ENCODE measurements around the gene EPHB2.
"Not testable (repeated sequence)": the region's sequence is repeated elsewhere in the genome, so short reads cannot be mapped to it uniquely, and the experiment has no call there.

EPHB2 gene

DNA sequence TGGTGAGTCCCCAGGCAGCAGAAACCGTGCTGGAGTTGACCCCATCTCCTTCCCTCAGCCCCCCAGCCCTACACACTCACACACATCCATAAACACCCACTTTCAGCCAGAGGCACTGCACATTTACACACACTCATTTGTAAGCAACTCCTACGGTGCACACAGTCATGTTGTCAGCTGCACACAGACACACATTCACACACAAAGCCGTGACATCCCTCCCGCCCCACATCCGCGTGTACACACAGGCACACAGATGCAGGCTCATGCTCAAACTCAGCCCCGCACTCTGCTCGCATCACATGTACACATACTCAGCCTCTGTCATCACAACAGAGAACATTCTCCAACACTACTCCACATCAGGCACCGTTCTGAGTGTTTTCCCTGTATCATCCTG lies 214.5 kb downstream of the EPHB2 start:
- H3K4me1 Mint-ChIP-seq (ENCODE audit: low read depth) = no peaks in the 10 kb centered on the region
- no peak for DNase-seq (ENCODE audit: low spot score)
- H3K9me3 Mint-ChIP-seq = no peaks in the 10 kb centered on the region
- H3K27me3 Mint-ChIP-seq (ENCODE audit: low read depth) = peaks cover 2% of the 10 kb centered on the region
- H3K27ac Mint-ChIP-seq = no peak overlapping the region
- H3K36me3 Mint-ChIP-seq (ENCODE audit: low read depth) = no peaks in the 10 kb centered on the region
- H3K4me3 Mint-ChIP-seq = no peak overlapping the region

- DNase-seq (ENCODE audit: low spot score) = no peak
- Mint-ChIP-seq H3K36me3 (ENCODE audit: low read depth) (no peaks in the 10 kb centered on the region), H3K27ac (no peak overlapping the region), H3K4me1 (ENCODE audit: low read depth) (no peaks in the 10 kb centered on the region), H3K4me3 (no peak overlapping the region), H3K27me3 (ENCODE audit: low read depth) (peaks cover 8% of the 10 kb centered on the region), H3K9me3 (no peaks in the 10 kb centered on the region)
Measured at GRCh38 chr1:22930240-22930912, 219.7 kb downstream of the EPHB2 start.

- no peaks in the 10 kb centered on the region for H3K4me1 Mint-ChIP-seq (ENCODE audit: low read depth)
Measured at GRCh38 chr1:22932803-22933470, 222.3 kb downstream of the EPHB2 start.

DNA sequence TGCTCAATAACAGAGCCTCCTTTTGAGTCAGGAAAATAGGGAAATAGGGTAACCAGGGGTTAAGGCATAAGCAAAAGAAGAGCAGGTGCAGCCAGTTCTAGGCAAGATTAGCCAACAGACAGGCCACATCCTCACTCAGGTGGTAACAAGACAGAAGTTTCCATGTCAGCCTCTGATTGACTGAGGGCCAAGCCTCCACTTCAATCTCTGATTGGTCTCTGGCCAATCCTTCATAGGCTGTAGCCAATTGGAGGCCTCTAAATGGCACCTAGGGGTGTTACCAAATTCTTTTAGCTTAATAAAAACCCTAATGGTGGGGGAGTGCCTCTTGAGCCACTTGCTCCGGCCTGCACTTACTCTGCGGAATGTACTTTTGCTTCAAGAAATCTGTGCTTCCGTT lies 224.8 kb downstream of the EPHB2 start:
- Mint-ChIP-seq H3K36me3 (ENCODE audit: low read depth) (no peaks in the 10 kb centered on the region), H3K4me1 (ENCODE audit: low read depth) (no peaks in the 10 kb centered on the region), H3K27ac (no peak overlapping the region), H3K4me3 (no peak overlapping the region), H3K9me3 (peaks cover 7% of the 10 kb centered on the region), H3K27me3 (ENCODE audit: low read depth) (peaks cover 7% of the 10 kb centered on the region)
- DNase-seq (ENCODE audit: low spot score) = no peak

More at GRCh38 chr1:22932803-22933470, 222.3 kb downstream of the EPHB2 start:
- Mint-ChIP-seq H3K4me3 (no peak overlapping the region), H3K9me3 (no peaks in the 10 kb centered on the region), H3K27me3 (ENCODE audit: low read depth) (peaks cover 7% of the 10 kb centered on the region), H3K36me3 (ENCODE audit: low read depth) (no peaks in the 10 kb centered on the region), H3K27ac (no peak overlapping the region)
- DNase-seq (ENCODE audit: low spot score) = no peak

DNA sequence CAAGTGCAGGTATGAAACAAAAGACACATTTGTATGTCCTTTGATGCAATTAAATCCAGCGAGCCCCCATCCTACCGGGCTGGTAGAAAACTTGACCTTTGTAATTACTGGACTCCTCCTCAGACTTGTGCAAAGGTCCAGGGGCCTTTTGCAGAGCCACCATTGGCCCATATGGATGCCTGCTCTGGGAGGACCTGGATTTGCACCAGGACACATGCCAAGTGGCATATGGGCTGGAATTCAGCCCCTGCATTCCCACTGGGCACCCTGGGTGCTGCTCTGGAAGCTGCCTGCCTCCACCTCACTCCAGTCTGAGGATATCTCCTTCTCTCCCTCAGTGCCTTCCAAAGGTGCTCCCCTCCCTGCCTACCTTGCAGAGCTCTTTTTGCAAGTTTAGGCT lies 226.0 kb downstream of the EPHB2 start:
- H3K4me1 Mint-ChIP-seq (ENCODE audit: low read depth) = no peaks in the 10 kb centered on the region
- H3K27me3 Mint-ChIP-seq (ENCODE audit: low read depth) = peaks cover 7% of the 10 kb centered on the region
- no peak for DNase-seq (ENCODE audit: low spot score)
- no peak overlapping the region for H3K4me3 Mint-ChIP-seq
- no peak overlapping the region for H3K27ac Mint-ChIP-seq
- H3K36me3 Mint-ChIP-seq (ENCODE audit: low read depth) = no peaks in the 10 kb centered on the region
- H3K9me3 Mint-ChIP-seq = peaks cover 17% of the 10 kb centered on the region

DNA sequence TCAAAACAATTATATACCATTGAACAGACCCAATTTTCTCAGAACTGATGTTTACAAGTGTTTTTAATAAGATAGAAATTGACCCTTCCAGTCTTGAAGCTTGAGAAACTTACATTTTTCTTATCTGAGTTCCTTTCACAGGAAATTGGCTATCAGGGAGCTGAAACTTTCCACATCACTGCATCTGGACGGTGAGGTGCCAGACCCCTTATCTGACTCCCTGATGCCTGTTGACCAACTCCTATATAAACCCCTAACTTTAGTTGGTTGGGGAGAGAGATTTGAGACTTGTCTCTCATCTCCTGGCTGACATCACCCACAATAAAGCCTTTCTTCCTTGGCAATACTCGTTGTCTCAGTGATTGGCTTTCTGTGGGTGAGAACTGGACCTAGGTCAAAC lies 230.6 kb downstream of the EPHB2 start:
- H3K9me3 Mint-ChIP-seq = peaks cover 17% of the 10 kb centered on the region
- H3K27ac Mint-ChIP-seq = no peak overlapping the region
- no peaks in the 10 kb centered on the region for H3K36me3 Mint-ChIP-seq (ENCODE audit: low read depth)
- no peaks in the 10 kb centered on the region for H3K27me3 Mint-ChIP-seq (ENCODE audit: low read depth)
- no peak overlapping the region for H3K4me3 Mint-ChIP-seq
- H3K4me1 Mint-ChIP-seq (ENCODE audit: low read depth) = no peaks in the 10 kb centered on the region
- no peak for DNase-seq (ENCODE audit: low spot score)

- Mint-ChIP-seq H3K36me3 (ENCODE audit: low read depth) (no peaks in the 10 kb centered on the region), H3K9me3 (peaks cover 16% of the 10 kb centered on the region), H3K4me3 (no peak overlapping the region), H3K4me1 (ENCODE audit: low read depth) (no peaks in the 10 kb centered on the region), H3K27ac (no peak overlapping the region), H3K27me3 (ENCODE audit: low read depth) (peaks cover 3% of the 10 kb centered on the region)
- DNase-seq (ENCODE audit: low spot score) = no peak
Measured at GRCh38 chr1:22944346-22945055, 233.9 kb downstream of the EPHB2 start.

GRCh38 chr1:22945171-22945570 lies 234.5 kb downstream of the EPHB2 start:
- not testable (repeated sequence) for H3K27me3 Mint-ChIP-seq (ENCODE audit: low read depth)

DNA sequence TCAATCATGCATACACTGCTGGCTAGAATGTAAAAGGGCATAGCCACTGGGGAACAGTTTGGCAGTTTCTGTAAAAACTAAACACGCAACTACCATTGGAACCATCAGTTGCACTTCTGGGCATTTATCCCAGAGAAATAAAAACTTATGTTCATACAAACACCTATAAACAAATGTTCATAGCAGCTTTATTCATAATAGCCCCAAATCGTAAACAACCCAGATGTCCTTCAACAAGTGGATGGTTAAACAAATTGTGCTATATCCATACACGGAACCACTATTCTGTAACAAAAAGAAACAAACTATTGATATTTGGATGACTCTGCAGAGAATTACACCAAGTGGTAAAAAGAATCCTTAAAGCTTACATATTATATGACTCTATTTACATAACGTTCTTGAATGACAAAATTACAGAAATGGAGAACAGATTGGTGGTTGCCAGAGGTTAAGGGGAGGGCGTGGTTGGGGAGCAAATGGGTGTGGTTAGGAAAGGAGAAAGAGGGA lies 239.2 kb downstream of the EPHB2 start:
- Mint-ChIP-seq H3K27me3 (ENCODE audit: low read depth) (peaks cover 22% of the 10 kb centered on the region), H3K4me1 (ENCODE audit: low read depth) (no peaks in the 10 kb centered on the region), H3K4me3 (no peak overlapping the region), H3K36me3 (ENCODE audit: low read depth) (no peaks in the 10 kb centered on the region), H3K9me3 (no peaks in the 10 kb centered on the region), H3K27ac (no peak overlapping the region)
- DNase-seq (ENCODE audit: low spot score) = no peak

More at GRCh38 chr1:22945171-22945570, 234.5 kb downstream of the EPHB2 start:
- H3K36me3 Mint-ChIP-seq (ENCODE audit: low read depth); H3K4me1 Mint-ChIP-seq (ENCODE audit: low read depth); H3K4me3 Mint-ChIP-seq; H3K27ac Mint-ChIP-seq; DNase-seq (ENCODE audit: low spot score): not testable (repeated sequence)
- peaks cover 12% of the 10 kb centered on the region for H3K9me3 Mint-ChIP-seq

DNA sequence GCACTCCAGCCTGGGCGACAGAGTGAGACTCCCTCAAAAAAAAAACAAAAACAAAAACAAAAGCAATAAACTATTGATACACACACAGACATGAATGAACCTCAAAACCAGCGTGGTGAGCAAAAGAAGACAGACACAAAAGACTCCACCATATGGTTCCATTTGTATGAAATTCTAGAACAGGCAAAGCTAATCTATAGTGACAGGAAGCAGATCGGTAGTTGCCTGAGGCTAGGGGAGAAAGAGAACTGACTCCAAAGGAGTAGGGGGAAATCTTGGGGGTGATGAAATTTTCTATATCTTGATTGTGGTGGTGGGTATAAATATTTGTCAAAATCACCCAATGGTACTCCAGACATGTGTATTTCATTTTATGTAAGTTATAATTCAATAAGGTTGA lies 241.2 kb downstream of the EPHB2 start:
- Mint-ChIP-seq H3K27me3 (ENCODE audit: low read depth) (peaks cover 31% of the 10 kb centered on the region), H3K9me3 (no peaks in the 10 kb centered on the region), H3K36me3 (ENCODE audit: low read depth) (no peaks in the 10 kb centered on the region), H3K4me1 (ENCODE audit: low read depth) (no peaks in the 10 kb centered on the region), H3K27ac (no peak overlapping the region), H3K4me3 (no peak overlapping the region)
- DNase-seq (ENCODE audit: low spot score) = no peak

DNA sequence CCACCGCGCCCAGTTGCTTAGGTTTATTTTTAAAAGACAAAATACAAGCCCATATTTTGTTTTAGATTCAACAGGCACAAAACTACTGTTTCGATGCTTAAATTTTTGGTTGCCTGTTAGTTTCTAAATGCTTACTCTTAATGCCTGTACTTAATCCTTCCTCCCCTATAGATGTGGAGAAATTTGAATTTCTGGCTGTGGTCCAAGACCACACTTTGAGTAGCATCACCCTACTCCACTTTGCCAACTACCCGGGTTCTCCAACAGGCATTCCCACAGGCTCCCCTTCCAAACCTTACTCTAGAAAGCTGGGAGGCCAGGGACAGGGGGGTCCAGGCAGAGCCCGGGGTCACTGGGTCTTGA lies 242.0 kb downstream of the EPHB2 start:
- no peak overlapping the region for H3K27ac Mint-ChIP-seq
- H3K36me3 Mint-ChIP-seq (ENCODE audit: low read depth) = no peaks in the 10 kb centered on the region
- peaks cover 35% of the 10 kb centered on the region for H3K27me3 Mint-ChIP-seq (ENCODE audit: low read depth)
- no peak overlapping the region for H3K4me3 Mint-ChIP-seq
- no peaks in the 10 kb centered on the region for H3K4me1 Mint-ChIP-seq (ENCODE audit: low read depth)
- no peaks in the 10 kb centered on the region for H3K9me3 Mint-ChIP-seq
- no peak for DNase-seq (ENCODE audit: low spot score)

DNA sequence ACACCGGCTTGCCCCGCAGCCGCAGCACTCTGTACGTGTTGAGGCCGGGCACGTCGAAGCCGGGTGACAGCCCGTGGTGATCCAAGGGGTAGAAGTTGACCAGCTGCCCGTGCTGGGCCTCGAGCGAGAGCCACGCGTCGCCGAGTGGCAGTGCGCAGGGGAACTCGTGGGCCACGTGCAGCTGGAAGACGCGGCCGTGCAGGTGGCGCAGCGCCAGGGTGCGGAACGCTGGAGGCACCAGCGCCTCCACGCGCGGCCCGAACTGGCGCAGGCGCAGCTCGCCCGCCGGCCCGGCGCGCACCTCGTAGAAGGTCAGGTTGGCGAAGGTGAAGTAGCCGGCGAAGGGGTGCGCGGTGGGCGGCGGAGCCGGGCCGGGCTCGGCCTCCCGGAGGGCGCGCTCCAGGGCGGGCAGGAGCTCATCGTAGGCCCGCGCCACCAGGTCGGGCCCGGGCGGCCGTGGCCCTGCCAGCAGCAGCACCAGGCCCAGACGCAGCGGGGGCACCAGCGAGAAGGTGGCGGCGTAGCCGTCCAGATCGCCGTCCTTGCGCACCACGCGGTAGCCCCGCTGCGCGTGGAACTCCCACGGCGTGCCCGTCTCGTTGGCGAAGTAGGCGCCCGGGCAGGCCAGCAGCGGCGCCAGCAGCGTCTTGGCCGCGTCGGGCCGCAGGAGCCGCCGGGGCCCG lies 242.6 kb downstream of the EPHB2 start:
- no peak overlapping the region for H3K27ac Mint-ChIP-seq
- H3K4me1 Mint-ChIP-seq (ENCODE audit: low read depth) = no peaks in the 10 kb centered on the region
- no peak for DNase-seq (ENCODE audit: low spot score)
- H3K4me3 Mint-ChIP-seq = no peak overlapping the region
- H3K9me3 Mint-ChIP-seq = no peaks in the 10 kb centered on the region
- H3K27me3 Mint-ChIP-seq (ENCODE audit: low read depth) = peaks cover 35% of the 10 kb centered on the region
- H3K36me3 Mint-ChIP-seq (ENCODE audit: low read depth) = no peaks in the 10 kb centered on the region

- H3K4me1 Mint-ChIP-seq (ENCODE audit: low read depth) = no peaks in the 10 kb centered on the region
- H3K9me3 Mint-ChIP-seq = no peaks in the 10 kb centered on the region
- H3K36me3 Mint-ChIP-seq (ENCODE audit: low read depth) = no peaks in the 10 kb centered on the region
- peaks cover 34% of the 10 kb centered on the region for H3K27me3 Mint-ChIP-seq (ENCODE audit: low read depth)
- DNase-seq (ENCODE audit: low spot score) = no peak
- H3K27ac Mint-ChIP-seq = no peak overlapping the region
- H3K4me3 Mint-ChIP-seq = no peak overlapping the region
Measured at GRCh38 chr1:22953740-22954141, 243.1 kb downstream of the EPHB2 start.

GRCh38 chr1:22955146-22955545 lies 244.5 kb downstream of the EPHB2 start:
- Mint-ChIP-seq H3K27me3 (ENCODE audit: low read depth) (peaks cover 32% of the 10 kb centered on the region), H3K36me3 (ENCODE audit: low read depth) (no peaks in the 10 kb centered on the region), H3K9me3 (no peaks in the 10 kb centered on the region), H3K27ac (no peak overlapping the region), H3K4me3 (no peak overlapping the region), H3K4me1 (ENCODE audit: low read depth) (no peaks in the 10 kb centered on the region)
- no peak for DNase-seq (ENCODE audit: low spot score)

All from T-helper 2 cell treated with Interferon-gamma antibody and Interleukin-4, amounts not matched to agents 5 μg/mL and 100 μg/mL, for 36 hours (primary cell).